WI38 (cell line): ENCODE results near the gene NPTN.
"Not testable (repeated sequence)": the region's sequence is repeated elsewhere in the genome, so short reads cannot be mapped to it uniquely, and the experiment has no call there.

Experiments
- H3K4me3 ChIP-seq: 2 replicates; pipeline ENCODE4 v1.5.1; 2011; ENCODE audit warnings: low read depth, mild to moderate bottlenecking, control low read depth, low read length
- TF ChIP-seq, protein P1 (sequence below): IDR thresholded peaks from 2 replicates; pipeline ENCODE4 v1.5.1; 2012; ENCODE audit warnings: low read depth, mild to moderate bottlenecking, control low read depth, low read length

Gene NPTN

GRCh38 chr15:73655724-73656123, 22.5 kb upstream of the NPTN start:
- TF ChIP-seq, protein P1, sequence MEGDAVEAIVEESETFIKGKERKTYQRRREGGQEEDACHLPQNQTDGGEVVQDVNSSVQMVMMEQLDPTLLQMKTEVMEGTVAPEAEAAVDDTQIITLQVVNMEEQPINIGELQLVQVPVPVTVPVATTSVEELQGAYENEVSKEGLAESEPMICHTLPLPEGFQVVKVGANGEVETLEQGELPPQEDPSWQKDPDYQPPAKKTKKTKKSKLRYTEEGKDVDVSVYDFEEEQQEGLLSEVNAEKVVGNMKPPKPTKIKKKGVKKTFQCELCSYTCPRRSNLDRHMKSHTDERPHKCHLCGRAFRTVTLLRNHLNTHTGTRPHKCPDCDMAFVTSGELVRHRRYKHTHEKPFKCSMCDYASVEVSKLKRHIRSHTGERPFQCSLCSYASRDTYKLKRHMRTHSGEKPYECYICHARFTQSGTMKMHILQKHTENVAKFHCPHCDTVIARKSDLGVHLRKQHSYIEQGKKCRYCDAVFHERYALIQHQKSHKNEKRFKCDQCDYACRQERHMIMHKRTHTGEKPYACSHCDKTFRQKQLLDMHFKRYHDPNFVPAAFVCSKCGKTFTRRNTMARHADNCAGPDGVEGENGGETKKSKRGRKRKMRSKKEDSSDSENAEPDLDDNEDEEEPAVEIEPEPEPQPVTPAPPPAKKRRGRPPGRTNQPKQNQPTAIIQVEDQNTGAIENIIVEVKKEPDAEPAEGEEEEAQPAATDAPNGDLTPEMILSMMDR, result no peak
- H3K4me3 ChIP-seq, result no peak overlapping the region

DNA sequence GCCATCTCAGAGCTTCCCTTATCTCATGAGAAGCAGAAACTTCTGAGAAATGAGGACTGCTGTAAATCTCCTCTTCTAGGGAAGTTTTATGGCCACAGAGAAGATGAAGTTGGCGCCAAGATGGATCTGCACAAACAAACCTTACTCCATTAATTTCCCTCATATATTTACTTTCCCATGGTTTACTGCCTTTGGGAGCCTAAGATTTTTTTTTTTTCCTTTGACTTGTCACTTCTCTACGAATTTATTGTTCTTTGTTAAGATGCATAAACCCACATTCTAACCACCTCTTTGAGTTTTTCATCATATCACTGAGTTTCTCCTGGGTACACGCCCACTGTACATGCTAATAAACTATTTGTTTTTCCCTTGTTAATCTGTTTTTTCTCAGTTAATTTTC, 21.5 kb upstream of the NPTN start:
- no peak overlapping the region for H3K4me3 ChIP-seq
- TF ChIP-seq, protein P1, result no peak

- no peak overlapping the region for H3K4me3 ChIP-seq
- TF ChIP-seq, protein P1, result no peak
Measured at GRCh38 chr15:73650416-73651126, 17.4 kb upstream of the NPTN start.

- H3K4me3 ChIP-seq, result no peak overlapping the region
- TF ChIP-seq, protein P1, result no peak
Measured at GRCh38 chr15:73648014-73648295, 14.8 kb upstream of the NPTN start.

DNA sequence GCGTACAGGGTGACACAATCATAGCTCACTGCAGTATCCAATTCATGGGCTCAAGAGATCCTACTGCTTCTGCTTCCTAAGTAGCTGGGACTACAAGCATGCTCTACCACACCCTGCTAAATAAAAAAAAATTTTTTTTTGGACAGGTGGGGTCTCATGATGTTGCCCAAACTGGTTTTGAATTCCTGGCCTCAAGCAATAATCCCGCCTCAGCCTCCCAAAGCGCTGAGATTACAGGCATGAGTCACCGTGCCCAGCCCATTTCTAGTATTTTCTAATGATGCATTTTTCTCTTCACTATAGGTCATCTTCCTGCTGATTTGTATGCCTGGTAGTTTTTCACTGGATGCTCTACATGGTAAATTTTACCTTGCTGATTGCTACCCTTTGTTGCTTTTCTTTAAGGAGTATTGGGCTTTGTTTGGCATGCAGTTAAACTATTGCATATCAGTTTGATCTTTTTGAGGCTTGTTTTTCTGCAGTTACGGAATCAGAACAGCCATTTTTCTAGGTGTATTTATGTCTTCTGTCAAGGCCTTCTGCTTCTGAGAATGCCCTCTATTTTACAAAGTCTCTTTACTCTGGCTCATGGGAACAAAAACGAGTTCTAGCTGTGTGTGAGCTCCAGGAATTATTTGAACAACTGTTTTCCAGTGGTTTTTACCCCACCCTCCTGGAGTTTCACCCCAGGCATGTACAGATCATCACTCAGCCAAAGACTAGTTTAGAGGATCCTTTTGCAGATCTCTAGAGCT, 14.2 kb upstream of the NPTN start:
- TF ChIP-seq, protein P1, result no peak
- no peak overlapping the region for H3K4me3 ChIP-seq

DNA sequence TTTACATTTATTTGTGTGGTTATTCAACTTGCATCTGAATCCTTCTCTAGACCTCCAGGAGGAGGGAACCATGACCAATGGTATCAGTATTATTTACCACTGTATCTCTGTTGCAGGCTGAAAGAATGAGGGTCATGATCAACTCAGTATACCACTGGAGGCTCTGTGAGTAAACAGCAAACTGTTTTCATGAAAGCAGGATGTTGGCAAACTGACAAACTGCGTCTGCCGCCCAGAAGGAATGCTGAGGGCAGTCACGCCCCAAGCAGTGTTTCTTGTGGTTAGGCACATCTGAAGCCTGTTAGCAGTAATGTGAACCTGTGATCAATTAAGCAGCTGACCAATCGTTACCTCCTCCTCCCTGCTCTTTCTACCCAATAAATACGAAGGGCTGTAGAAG, 6.3 kb upstream of the NPTN start:
- H3K4me3 ChIP-seq, result not testable (repeated sequence)

- TF ChIP-seq, protein P1, result no peak
- H3K4me3 ChIP-seq, result no peak overlapping the region
Measured at GRCh38 chr15:73637527-73637926, 4.3 kb upstream of the NPTN start.

GRCh38 chr15:73633991-73634495, 854 bp upstream of the NPTN start:
- TF ChIP-seq, protein P1, result no peak
- peak overlapping the region; percentile 50 for H3K4me3 ChIP-seq
